Measurements from ENCODE around the gene FKBP4.
A peak's percentile ranks its signal among the peaks of the same experiment; 100 is the strongest.

Gene FKBP4

DNA sequence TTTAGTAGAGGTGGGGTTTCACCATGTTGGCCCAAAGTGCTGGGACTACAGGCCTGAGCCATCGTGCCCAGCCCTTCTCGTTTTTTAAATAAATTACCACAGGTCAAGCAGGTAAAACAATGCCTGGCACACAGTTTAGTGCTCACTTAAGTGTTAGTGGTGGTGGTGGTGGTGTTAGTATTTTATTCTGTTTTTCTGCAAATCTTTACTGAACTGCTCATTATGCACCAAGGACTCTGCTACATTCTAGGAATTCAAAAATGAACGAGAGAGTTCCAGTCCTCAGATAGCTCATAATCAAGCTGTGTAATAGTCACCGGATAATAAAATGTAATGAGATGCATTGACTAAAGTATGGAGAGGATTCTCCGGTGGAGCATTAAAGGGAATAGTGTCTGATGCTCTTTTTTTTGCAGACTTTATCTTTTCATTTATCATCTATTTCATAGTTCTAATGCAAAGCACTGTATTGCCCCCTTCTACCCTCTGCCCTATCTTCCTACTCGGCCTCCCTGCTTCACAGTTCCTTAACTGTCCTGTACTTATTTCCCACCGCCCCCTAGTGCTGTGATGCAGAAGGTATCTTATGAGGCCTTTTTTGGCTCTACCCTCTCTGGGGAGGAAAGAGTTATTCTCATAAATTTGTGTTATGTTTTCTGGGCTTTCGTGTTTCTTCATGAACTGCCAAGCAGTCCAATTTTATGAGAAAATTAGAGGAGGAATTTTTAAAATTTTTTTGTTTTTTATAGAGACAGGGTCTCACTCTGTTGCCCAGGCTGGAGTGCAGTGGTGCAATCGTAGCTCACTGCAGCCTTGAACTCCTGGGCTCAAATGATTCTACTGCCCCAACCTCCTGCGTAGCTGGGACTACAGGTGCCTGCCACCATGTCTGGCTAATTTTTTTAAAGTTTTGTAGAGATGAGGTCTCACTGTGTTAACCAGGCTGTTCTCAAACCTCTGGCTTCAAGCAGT, 18.7 kb downstream of the FKBP4 start:
- peak; percentile 28 for DNase-seq (ENCODE audit: low read depth)

DNA sequence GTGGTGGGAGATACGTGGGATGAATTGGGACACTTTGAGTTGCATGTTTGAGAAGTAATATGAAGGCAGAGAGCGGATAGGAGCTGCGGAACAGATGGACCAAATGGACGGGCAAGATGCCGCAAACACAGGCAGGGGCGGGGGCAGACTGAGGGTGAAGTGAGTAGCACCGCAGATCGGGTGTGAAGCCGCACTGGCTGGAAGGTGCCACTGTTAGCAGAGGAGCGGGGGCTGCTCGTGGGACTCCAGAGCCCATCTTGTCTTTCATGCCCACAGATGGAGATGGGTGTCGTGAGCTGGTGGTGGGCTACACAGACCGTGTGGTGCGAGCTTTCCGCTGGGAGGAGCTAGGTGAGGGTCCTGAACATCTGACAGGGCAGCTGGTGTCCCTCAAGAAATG, 25.0 kb downstream of the FKBP4 start:
- DNase-seq (ENCODE audit: low read depth) = no peak

DNA sequence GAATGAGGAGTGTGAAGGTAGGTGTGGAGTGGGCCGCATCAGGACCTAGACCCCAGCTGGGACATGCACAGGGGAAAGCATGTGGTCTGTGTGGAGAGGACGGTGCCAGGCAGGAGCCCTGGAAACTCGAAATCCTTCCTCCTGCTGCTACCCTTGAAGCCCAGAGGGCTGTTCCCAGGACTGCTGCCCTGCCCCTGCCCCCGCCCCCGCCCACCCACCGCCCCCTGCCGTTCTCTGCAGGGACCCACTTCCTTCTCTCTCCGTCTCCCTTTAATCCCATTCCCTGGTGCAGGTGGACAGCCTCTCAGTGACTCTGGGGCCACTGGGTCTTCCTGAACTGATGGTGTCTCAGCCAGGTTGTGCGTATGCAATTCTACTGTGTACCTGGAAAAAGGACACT, 25.7 kb downstream of the FKBP4 start:
- DNase-seq (ENCODE audit: low read depth) = no peak

DNA sequence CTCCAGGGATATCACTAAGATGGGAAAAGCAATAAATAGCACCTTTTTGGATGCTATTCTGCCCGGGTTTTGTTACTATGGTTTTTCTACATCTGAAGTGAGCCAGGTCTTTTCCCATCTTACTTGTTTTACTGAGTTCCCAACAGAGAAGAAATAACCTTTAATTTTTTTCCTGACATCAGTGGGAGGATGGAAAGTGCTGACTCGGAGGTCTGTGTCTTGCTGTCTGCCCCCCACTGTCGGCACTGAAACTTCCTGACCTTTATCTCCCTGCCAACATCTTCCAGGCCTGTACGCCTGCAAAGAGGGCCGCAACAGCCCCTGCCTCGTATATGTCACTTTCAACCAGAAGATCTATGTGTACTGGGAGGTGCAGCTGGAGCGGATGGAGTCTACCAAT, 28.7 kb downstream of the FKBP4 start:
- DNase-seq (ENCODE audit: low read depth) = no peak

DNA sequence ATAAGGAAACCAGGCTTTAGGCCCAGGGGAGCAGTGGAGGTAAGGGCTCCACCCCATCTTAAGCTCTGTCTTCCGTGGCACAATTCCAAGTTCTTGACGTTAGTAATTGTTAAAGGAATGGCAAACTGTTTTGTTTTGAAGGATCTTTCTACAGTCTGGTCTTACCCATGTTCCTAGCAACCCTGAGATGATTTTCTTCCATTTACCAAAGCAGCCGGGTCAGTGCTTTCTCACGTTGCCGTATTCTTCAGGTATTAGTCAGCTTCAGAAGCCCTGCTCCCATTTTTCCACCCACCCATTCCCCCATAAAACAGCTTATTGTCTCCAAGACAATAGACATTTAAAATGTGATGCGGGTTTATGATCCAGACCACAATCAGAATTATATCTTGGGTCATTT, 29.8 kb downstream of the FKBP4 start:
- no peak for DNase-seq (ENCODE audit: low read depth)

DNA sequence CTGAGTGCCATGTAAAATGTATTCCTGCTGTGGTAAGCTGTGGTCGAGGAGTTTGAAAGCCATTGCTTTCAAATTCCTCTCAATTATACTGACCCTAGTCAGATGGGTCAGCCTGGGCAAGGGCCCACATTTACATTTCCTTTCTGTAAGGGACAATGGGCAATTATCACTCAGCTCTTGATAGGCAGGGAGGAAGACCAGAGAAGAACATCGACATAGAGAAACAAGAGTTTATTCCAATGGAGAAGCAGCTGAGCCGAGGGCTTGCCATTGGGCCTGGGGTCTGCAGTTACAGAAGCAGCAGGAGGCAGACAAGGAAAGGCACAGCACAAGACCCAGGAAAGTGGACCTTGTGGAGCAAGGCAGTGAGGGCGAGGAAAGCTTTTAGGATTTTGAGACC, 30.4 kb downstream of the FKBP4 start:
- no peak for DNase-seq (ENCODE audit: low read depth)

DNA sequence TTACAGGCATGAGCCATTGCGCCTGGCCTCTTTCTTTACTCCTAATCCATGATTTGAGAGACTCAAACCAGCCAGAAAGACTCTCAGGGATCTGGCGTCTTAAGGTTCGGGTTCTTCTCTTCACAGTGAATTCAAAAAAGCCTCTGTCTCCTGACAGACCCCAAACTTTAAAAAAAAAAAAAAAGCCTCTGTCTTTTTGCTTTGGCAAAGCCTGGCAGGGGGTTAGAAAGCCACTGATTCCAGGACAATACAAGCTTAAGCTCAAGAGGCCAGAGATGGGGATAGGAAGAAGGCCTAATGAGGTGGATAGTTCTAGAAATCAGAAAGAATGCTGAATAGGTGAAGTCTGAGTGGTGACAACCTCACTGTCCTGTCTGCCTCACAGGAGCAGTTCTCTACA, 31.3 kb downstream of the FKBP4 start:
- no peak for DNase-seq (ENCODE audit: low read depth)

DNA sequence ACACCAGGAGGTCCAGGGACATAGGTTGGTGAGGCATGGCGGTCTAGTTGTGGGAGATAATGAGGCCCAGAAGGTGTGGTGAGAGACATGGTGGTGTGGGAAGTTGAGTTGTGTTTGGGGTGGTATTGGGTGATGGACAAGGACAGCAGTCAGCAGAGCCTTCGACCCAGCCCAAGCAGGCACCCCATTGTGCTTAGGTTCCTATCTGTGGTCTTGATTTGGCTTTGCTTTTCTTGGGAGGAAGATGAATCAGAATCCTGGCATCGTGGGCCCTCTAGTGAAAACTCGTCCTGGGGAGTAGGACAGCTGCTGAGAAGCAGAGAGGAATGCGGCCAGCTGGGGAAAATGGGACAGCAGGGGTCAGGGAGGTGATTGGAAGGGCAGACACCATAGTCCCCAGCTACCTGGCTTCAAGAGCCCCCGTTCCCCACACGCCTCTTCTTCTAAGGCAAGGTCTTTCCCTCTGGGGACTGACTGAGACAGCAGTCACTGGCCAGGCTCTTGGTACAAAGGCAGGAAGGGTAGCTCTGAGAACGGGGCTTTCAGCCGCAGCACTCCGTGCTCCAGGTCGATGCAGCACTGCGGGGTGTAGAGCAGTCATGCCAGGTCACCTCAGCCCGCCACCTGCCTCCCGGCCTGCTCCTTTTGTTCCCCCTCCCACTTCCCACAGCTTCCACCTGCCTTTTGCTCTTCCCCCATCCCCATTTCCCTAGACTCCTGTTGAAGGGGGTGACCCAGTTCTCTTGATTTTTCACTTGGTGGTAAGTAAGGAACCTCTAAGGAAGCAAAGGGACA, 32.1 kb downstream of the FKBP4 start:
- no peak for DNase-seq (ENCODE audit: low read depth)

DNA sequence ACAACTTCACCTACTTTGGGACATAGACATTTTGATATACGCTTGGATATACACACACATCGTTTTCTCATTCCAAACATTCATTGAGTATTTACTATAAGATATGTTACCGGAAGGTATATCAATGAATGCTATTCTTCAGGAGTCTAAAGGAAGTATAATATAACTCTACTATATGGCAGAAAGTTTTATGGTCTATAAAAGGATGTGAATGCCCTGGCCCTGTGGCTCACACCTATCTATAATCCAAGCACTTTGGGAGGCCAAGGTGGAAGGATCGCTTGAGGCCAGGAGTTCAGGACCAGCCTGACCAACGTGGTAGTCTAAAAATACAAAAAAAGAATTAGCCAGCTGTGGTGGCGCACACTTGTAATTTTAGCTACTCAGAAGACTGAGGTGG, 34.5 kb downstream of the FKBP4 start:
- DNase-seq (ENCODE audit: low read depth) = no peak

DNA sequence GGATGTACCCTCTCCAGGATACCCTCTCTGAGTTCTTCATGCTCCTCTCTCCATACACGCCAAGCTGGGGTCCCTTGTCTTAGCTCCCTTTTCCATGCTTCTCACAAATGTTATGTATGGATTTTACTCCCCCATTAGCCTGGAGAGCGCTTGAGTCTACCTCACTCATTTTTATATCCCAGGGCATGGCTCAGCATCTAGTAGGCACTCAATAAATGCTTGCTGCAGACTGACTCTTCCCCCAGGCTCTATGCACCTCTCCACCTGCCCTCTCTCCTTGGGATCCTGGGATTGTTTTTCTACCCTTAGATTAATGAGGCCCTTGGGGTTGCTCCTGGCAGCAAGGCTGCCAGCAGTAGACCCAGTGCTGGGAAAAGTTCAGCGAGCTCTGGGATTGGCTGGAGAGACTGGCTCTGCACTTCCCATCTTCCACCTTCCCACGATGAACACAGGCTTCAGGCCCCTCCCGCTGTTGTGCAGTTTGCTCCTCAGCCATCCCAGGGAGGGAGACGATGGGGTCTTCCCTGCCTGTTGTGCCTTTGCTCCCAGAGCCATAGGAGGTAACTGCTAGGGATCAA, 37.9 kb downstream of the FKBP4 start:
- DNase-seq (ENCODE audit: low read depth) = no peak

DNA sequence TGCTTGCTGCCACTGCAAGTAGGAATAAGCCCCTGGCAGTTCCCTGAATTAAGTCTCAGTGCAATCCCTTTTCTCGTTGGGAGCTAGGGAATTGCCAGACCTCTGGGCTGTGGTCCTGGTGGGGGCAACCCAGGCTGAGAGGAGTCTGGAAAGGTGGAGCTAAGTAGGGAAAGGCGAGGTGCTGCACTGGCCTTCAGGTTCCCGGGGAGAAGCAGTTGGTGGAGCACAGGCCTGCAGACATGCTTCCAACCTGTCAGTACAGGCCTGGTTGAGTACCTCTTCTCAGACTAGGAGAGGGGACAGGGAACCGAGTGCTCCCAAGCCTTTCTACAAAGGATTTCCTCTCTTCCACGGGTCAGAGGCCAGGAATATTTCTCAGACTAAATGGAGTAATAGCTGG, 38.6 kb downstream of the FKBP4 start:
- no peak for DNase-seq (ENCODE audit: low read depth)

DNA sequence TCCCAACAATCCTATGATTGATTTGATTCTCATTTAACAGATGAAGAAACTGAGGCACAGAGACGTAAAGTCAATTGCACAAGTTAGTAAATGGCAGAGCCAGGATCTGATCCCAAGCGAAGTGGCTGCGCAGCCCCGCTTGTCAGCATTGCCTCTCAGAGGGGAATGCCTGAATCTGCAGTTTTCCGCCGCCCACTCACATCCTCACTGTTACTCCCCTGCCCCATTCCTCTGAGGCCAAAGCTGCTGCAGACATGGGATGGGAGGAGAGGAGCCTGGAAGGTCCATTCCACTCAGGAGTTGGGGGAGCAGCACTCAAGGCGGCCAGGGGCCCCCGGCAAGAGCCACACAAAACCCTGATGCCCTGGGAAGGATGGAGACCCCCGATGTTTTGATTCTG, 39.0 kb downstream of the FKBP4 start:
- DNase-seq (ENCODE audit: low read depth) = no peak

DNA sequence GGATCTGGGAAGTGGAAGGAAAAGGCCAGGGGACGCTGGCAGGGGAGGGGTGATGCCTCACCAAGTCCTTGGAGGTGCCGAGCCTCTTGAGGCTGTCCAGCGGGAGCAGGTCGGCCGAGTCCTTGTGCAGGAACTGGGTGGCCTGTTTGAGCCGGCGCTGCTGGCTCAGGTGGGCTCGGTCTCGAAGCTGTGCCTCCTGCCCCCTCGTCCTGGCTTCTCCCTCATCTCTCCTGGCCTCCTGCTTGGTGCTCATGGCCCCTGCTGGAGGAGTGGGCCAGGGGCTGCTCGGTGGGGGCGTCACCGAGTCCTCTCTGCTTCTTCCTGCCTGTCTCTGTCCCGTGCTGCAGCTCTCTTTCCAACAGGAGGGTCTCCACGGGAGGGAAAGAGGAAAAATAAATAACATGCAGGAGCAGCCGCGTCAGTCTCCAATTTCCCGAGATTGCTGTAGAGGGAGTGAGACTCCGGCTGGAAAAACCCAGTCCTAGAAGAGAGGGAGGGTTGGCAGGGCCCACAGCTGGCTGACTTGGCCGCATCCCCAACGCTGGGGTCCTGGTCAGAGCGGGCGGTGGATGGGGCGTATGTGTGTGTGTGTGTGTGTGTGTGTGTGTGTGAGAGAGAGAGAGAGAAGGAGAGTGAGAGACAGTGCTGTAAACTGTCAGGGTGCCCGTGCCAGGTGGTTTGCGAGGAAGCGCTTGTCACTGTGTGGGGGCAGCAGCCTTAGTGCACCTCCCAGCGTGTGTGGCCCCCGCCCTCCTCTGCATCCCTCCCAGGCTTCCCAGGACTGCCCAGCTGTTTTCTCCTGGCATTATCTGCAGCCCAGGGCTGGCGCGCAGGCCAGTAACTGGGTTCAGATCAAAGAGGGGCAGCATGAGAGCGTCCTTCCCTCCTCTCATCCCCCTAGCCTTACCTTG, 40.1 kb downstream of the FKBP4 start, which contains the start of gene NRIP2:
NRIP2 (minus strand) TSS at position 455 of the 911 bp plus-strand sequence; CDS start at position 403, 52 bp downstream.
- DNase-seq (ENCODE audit: low read depth) = no peak

DNA sequence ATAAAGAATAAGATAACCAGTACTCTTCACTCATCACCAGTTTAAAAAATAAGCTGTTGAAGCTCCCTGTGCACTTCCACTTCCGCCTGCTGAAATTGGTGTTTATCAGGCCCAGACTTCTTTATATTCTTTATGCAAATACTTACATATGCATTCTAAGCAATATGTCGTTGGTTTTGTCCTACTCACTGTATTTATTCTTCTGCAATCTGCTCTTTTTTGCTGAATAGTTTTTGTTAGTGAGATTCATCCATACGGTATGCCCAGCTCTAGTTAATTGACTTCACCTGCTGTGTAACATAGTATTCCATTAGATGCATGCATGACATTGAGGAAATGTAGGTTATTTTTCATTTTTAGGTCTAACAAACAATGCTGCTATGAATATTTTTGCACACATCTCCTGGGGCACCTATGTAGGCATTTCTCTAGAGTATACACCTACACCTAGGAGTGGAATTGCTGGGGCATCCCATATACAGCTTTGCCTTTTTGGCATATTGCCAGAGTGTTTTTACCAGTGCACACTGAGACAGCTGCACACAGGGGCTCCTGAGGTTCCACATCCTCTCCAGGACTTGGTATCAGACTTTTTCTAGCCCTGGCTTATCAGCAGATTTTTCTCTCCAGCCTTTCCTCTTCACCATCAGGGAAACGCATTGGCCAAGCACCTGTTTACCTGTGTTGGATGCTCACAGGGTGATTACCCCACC, 41.1 kb downstream of the FKBP4 start:
- DNase-seq (ENCODE audit: low read depth) = no peak

DNA sequence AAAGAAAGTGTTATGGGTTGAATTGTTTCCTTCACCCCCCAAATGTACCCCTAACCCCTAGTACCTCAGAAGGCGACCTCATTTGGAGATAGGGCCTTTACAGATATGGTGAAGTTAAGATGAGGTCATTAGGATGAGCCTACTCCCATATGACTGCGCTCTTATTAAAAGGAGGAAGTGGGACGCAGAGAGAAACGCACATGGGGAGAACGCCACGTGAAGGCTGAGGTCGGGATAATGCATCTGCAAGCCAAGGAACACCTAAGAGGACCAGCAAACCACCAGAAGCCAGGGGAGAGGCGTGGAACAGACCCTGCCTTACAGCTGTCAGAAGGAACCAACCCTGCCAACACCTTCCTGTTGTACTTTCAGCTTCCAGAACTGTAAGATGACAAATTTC, 41.8 kb downstream of the FKBP4 start:
- no peak for DNase-seq (ENCODE audit: low read depth)

DNA sequence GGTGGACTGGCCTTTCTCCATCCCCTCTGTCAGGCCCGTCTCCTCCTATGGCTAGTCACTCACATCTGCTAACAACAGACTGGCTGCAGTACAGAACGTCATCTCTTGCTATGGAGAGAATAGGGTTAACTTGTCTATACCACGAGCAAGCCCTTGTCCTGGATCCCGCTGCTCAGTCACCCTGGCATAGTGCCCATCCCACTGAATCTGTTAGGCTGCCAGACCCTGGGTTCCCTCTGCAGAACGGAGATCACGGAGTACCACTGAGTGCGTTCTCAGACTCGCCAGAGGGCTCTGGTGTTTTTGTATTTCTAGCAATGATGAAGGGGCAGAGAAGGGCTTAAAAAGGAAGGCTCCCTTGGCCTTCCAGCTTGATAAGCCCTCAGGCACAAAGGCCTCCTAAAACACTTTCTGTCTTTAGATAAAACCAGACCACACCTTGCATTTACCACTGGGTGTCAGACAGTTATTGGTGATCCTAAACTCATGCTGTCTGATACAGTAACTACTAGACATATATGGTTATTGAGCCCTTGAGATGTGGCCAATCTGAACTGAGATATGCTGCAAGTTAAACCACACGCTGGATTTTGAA, 46.4 kb downstream of the FKBP4 start:
- DNase-seq (ENCODE audit: low read depth) = no peak

DNA sequence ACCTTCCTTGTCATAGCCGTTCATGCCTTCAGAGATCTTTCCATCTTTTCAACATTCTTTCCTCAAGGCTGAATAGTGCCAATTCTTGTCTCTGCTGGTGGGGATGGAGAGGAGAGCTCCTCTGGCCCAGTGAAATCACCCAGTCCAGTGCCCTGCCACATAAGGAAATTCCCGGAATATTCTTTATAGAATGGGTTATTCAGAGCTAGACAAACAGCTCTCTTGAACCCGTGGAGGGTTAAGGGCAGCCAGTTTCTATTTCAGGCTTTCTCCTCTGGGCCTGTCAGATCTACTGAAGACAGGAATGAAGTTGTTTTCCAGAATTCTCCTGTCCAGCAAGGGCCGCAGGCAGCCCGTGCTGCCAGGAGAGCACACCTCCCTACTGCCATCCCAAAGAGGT, 48.2 kb downstream of the FKBP4 start:
- no peak for DNase-seq (ENCODE audit: low read depth)

DNA sequence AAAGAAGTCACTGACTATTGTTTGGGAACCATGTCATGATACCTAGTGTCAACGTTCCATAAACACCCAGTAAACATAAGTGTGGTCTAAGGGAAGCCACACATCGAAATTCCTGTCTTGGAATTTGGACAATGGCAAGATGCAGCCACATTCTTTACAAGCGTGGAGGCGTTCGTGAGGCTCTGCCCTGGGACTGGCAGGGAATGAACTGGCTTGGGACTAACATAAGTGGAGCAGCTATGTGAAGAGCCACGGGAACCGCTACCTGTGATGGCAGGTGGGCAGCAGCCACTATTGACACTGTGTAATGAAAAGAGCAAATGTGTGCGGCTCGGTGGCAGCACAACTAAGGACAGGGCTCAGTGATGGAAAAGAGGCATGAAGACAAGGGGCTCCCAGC, 50.0 kb downstream of the FKBP4 start:
- DNase-seq (ENCODE audit: low read depth) = no peak

DNA sequence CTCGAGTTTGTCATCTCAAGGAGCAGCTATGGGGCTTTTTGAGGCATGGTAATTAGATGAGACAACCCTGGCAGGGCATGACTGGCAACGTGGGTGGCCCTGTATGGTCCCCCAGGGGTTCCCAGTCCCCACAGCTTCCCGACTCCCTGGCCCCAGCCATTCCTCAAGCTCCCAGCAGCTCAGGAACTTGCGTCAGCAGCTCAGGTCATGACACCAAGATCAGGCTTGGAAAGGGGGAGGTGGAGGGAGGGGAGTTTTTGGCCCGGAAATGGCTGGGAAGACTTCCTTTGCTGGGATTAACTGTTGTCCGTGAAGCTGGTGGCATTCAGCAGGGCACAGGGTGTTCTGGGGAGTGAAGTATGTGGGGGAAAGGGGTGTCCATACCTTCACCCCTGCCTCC, 50.5 kb downstream of the FKBP4 start:
- no peak for DNase-seq (ENCODE audit: low read depth)

DNA sequence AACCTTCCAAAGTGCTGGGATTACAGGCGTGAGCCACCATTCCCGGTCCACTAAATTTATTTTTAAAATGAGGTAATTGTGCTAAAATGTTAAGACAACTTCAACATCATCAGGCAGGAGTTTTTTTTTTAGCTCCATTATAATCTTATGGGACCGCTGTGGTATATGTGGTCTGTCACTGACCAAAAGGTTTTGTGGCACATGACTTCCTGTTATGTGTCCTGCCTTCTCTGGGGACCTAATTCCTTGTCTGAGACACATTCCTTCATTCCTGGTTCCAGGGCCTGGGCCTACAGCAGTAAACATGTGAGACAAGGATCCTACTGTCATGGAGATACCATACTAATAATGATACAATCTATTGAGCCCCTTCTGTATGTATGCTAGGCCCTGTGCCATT, 57.2 kb downstream of the FKBP4 start:
- DNase-seq (ENCODE audit: low read depth) = no peak

DNA sequence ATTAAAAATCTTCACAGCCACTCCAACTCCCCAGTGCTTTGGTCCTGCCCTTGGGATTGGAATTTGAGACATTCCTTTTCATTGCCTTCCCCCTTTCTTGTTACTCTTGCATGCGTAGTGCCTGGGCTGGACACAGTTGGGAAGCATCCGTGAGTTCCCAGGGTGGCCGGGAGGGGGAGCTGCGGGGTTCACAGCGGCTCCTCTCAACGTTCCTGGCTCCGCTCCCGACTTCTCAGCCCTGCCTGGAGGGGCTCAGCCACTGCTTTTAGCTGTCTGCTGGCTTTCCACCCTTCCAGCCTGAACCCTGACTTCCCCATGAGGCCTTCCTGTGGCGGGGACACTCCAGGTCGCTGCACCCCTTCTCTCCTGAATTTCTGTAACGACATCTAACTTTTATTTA, 58.9 kb downstream of the FKBP4 start:
- DNase-seq (ENCODE audit: low read depth) = peak; percentile 31
